Esophagus muscularis mucosa (tissue), 4 donors: ENCODE measurements around the gene OR4K15. TPM values are rescaled to one million over a fixed set of nuclear protein-coding genes. Genes with fewer than 3 reads are reported as not detected.

ENCODE experiments used
- DNase-seq: peaks from one replicate; pipeline ENCODE4 v3.0.0-alpha.2; 2017; ENCODE audit errors: extremely low spot score
- H3K27ac ChIP-seq, 4 donors: fragments of 200-600 bp; sonication (generic); replicated peaks in 1 of 4; 1 replicate in 3 of 4; 2 replicates in 1 of 4; pipeline ENCODE4 v1.5.1; 2016 to 2019; ENCODE audit warnings: mild to moderate bottlenecking in 1 of 4
- H3K27me3 ChIP-seq, 4 donors: fragments of 200-600 bp; sonication (generic); one replicate each; pipeline versions ENCODE4 v1.5.1 to v1.6.0; 2016 to 2019
- H3K36me3 ChIP-seq, 4 donors: fragments of 200-600 bp; sonication (generic); one replicate each; pipeline ENCODE4 v1.5.1; 2016 to 2019
- H3K4me1 ChIP-seq, 4 donors: fragments of 200-600 bp; sonication (generic); one replicate each; pipeline ENCODE4 v1.5.1; 2016 to 2019
- H3K4me3 ChIP-seq, 4 donors: fragments of 200-600 bp; sonication (generic); 1 replicate in 2 of 4; 2 replicates in 2 of 4; pipeline ENCODE4 v1.5.1; 2016 to 2019; ENCODE audit warnings: mild to moderate bottlenecking in 4 of 4, moderate library complexity in 1 of 4
- H3K9me3 ChIP-seq, 4 donors: fragments of 200-600 bp; sonication (generic); 1 replicate in 3 of 4; 2 replicates in 1 of 4; pipeline ENCODE4 v1.5.1; 2016 to 2019
- EP300 ChIP-seq: sonication (generic); formaldehyde crosslinking; IDR thresholded peaks from one replicate; pipeline ENCODE4 v1.6.1; 2017; ENCODE audit warnings: antibody characterized with exemption
- POLR2A ChIP-seq: fragments of 450-650 bp; IDR thresholded peaks from one replicate; pipeline ENCODE4 v1.6.1; 2017; ENCODE audit warnings: antibody characterized with exemption, moderate library complexity, mild to moderate bottlenecking, low read depth
- POLR2AphosphoS5 ChIP-seq, 2 donors: sonication (generic); formaldehyde crosslinking; IDR thresholded peaks; one replicate each; pipeline ENCODE4 v1.6.1; 2017; ENCODE audit warnings: antibody characterized with exemption in 2 of 2
- WGBS: methylation state at CpG from one replicate; pipeline ENCODE4 v1.1.5; 2018; 5-methylcytosine and 5-hydroxymethylcytosine counted together
- intact Hi-C: fragments of 100-400 bp; cut with DNase I; formaldehyde crosslinking; loops from one replicate; pipeline ENCODE4 v1.15.1; 2023
- total RNA-seq, 4 donors: library from RNA; depleted of rRNA; stranded (reverse); fragments of >200 nt; gene quantifications; one replicate each; pipeline versions ENCODE4 v1.1.0 to v1.2.1, GENCODE V29; 2016
- TF ChIP-seq, protein P1 (sequence below), 3 experiments: fragments of 200-600 bp in 2 of 3; fragments of 450-650 bp in 1 of 3; sonication (generic) in 2 of 3; IDR thresholded peaks; one replicate each; pipeline ENCODE4 v1.5.1; 2017 to 2019; ENCODE audit warnings: antibody characterized with exemption in 3 of 3, mild to moderate bottlenecking in 2 of 3, moderate library complexity in 1 of 3

Gene OR4K15, protein sequence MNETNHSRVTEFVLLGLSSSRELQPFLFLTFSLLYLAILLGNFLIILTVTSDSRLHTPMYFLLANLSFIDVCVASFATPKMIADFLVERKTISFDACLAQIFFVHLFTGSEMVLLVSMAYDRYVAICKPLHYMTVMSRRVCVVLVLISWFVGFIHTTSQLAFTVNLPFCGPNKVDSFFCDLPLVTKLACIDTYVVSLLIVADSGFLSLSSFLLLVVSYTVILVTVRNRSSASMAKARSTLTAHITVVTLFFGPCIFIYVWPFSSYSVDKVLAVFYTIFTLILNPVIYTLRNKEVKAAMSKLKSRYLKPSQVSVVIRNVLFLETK
- not detected for total RNA-seq

DNA sequence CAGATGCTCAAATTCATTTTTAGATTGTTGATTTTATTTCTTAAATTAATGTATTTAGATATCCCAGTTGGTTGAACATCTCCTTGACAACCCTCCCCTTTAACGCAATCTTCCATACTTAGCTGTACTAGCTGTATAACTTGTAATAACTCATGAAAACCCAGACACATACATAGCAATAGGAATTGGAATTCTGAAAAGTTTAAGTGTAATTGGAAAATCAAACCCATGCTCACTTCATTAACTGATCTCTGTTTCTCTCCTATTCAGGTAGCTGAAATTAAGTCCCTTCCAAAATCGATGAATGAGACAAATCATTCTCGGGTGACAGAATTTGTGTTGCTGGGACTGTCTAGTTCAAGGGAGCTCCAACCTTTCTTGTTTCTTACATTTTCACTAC, at the start of gene OR4K15:
OR4K15 (plus strand) TSS at position 301 of the 400 bp plus-strand sequence; CDS start at position 301, 0 bp downstream.
- WGBS: 90% methylated on average over 3 of the region's 3 CpGs
- intact Hi-C loops: no loop called here
- no peaks in the 10 kb centered on the region for H3K9me3 ChIP-seq
- no peak for DNase-seq
- no peak within 1 kb of the TSS for H3K4me3 ChIP-seq
- H3K27me3 ChIP-seq: no peaks in the 10 kb centered on the region
- H3K4me1 ChIP-seq: no peaks in the 10 kb centered on the region
- H3K27ac ChIP-seq: no peak within 1 kb of the TSS
- no peaks in the 10 kb centered on the region for H3K36me3 ChIP-seq
- TF ChIP-seq, protein P1, sequence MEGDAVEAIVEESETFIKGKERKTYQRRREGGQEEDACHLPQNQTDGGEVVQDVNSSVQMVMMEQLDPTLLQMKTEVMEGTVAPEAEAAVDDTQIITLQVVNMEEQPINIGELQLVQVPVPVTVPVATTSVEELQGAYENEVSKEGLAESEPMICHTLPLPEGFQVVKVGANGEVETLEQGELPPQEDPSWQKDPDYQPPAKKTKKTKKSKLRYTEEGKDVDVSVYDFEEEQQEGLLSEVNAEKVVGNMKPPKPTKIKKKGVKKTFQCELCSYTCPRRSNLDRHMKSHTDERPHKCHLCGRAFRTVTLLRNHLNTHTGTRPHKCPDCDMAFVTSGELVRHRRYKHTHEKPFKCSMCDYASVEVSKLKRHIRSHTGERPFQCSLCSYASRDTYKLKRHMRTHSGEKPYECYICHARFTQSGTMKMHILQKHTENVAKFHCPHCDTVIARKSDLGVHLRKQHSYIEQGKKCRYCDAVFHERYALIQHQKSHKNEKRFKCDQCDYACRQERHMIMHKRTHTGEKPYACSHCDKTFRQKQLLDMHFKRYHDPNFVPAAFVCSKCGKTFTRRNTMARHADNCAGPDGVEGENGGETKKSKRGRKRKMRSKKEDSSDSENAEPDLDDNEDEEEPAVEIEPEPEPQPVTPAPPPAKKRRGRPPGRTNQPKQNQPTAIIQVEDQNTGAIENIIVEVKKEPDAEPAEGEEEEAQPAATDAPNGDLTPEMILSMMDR (IDR thresholded peaks at IDR 0.05): no peak
- TF ChIP-seq EP300 (no peak), POLR2AphosphoS5 (IDR thresholded peaks at IDR 0.05) (no peak), POLR2A (no peak)

DNA sequence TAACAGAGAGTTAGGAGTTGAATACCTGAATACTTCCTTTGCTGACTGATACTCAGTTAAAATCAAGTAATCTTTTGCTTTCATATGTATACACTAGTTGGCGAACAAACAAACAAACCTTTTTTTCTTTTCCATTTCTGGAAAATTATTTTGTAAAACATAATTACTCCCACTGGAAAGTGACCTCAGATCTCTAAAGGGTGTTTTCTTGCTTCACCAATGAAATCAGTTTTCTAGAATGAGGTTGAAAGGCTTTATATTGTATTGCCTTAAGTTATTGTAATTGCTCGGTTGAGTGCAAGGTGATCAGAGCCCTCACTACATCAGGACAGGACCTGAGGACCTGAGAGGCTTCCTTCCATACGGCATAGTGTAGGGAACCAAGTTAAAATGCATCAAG, 44.8 kb upstream of the OR4K15 start, which contains the start of gene OR4K1:
OR4K1 (plus strand) TSS at position 301 of the 400 bp plus-strand sequence. CDS start 4,750 bp downstream, outside the sequence.
- no peaks in the 10 kb centered on the region for H3K36me3 ChIP-seq
- no peaks in the 10 kb centered on the region for H3K9me3 ChIP-seq
- H3K27me3 ChIP-seq: no peaks in the 10 kb centered on the region
- no peak for DNase-seq
- H3K4me3 ChIP-seq: no peak within 1 kb of the TSS
- no peaks in the 10 kb centered on the region for H3K4me1 ChIP-seq
- H3K27ac ChIP-seq: no peak within 1 kb of the TSS
- intact Hi-C loops: no loop called here
- 66% methylated on average over 3 of the region's 3 CpGs for WGBS
- TF ChIP-seq EP300: no peak
- TF ChIP-seq POLR2A: no peak
- TF ChIP-seq, protein P1 (IDR thresholded peaks at IDR 0.05): no peak
- no peak for TF ChIP-seq POLR2AphosphoS5 (IDR thresholded peaks at IDR 0.05)

GRCh38 chr14:19941668-19942067, 33.7 kb upstream of the OR4K15 start:
- TF ChIP-seq EP300 (no peak), POLR2A (no peak), POLR2AphosphoS5 (IDR thresholded peaks at IDR 0.05) (no peak)
- TF ChIP-seq, protein P1 (IDR thresholded peaks at IDR 0.05): no peak
- no peak overlapping the region for H3K27ac ChIP-seq
- WGBS: 82% methylated on average over 1 of the region's 1 CpG
- intact Hi-C loops: no loop called here
- no peaks in the 10 kb centered on the region for H3K4me1 ChIP-seq
- no peaks in the 10 kb centered on the region for H3K9me3 ChIP-seq
- H3K4me3 ChIP-seq: no peak overlapping the region
- H3K36me3 ChIP-seq: no peaks in the 10 kb centered on the region
- no peaks in the 10 kb centered on the region for H3K27me3 ChIP-seq
- DNase-seq: no peak

- intact Hi-C loops: no loop called here
- H3K4me3 ChIP-seq: no peak overlapping the region
- no peak for DNase-seq
- H3K9me3 ChIP-seq: no peaks in the 10 kb centered on the region
- H3K27me3 ChIP-seq: no peaks in the 10 kb centered on the region
- H3K4me1 ChIP-seq: no peaks in the 10 kb centered on the region
- TF ChIP-seq POLR2AphosphoS5 (IDR thresholded peaks at IDR 0.05) (no peak), POLR2A (no peak), EP300 (no peak)
- TF ChIP-seq, protein P1 (IDR thresholded peaks at IDR 0.05): no peak
- WGBS: 80% methylated on average over 3 of the region's 3 CpGs
- no peaks in the 10 kb centered on the region for H3K36me3 ChIP-seq
- H3K27ac ChIP-seq: no peak overlapping the region
Measured at GRCh38 chr14:19947413-19948090, 27.8 kb upstream of the OR4K15 start.
